ENCODE data around the gene CACNA2D3.
"Not testable (repeated sequence)": the region's sequence is repeated elsewhere in the genome, so short reads cannot be mapped to it uniquely, and the experiment has no call there.

The CACNA2D3 gene

DNA sequence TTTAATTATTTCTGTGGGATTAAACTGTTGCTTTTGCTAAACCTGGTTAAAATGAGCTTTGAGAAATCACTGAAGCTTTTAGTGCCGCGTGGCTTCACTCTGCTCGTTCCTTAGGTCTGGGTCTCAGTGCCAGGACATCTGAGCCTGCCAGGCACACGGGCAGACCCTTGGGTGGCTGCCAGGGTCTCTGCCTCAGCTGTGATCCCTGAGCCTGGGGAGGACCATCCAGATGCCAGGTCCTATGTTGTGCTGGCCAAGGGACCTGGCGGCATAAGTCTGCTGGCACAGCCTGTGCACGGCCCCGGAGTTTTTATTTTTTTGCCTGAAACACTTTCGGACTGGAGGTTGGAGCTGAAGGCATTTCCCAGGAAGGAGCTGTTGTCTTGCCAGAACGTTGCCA is 477.4 kb downstream of the CACNA2D3 start:
- DNase-seq, result no peak

DNA sequence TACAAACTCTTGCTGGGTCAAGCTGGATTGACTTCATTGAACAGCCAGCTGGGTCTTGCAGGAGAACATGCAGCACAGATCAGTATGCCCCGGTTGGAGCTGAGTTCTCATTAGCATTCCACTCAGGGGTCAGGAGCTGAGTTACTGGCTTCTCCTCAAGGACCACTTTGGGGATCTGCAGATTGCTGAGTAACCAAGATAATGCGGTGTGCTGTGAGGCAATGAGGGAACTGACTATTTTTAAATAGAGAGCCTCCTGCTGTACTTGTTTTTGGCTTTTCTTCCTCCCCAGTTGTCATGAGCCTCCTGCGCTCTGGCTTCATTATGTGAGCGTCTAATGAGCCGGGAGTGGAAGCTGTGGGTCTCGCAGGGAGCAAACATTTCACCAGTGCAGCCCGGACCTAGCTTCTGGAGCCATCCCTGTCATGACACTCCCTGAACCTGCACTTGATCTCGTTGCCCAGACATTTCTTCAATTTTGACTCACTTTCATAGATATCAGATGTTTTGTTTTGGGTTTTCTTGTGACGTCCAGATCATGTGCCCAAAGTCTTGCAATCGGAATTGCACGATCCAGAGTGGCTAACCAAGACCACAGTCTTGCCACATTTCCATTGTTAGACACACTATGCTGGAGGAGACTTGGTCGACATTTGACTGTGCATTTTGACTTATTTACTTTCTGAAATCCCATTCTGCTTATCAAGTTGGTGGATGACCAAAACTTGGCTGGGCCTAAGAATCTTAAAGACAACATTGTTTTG is 478.3 kb downstream of the CACNA2D3 start:
- no peak for DNase-seq

- DNase-seq, result no peak
These were observed 482.1 kb downstream of the CACNA2D3 start for GRCh38 chr3:54604495-54604894.

GRCh38 chr3:54608041-54608440 is 485.7 kb downstream of the CACNA2D3 start:
- no peak for DNase-seq

DNA sequence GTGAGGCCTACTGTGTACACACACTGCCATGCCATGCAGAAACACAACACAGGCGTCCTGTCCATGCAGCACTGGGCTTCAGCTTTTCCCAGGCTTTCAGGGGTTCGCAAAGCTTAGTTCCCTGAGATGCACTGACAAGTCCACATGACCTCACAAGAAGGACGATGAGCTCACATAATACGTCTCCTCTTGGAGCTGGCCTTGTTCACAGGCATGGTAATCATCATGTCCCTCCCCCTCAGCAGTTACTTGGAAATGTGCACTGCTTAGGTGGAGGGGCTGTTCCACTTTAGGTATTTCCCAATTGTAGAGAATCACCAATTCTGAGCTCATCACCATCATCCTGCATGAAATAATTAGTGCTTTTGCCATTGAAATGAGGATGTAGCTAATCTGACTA is 496.7 kb downstream of the CACNA2D3 start:
- no peak for DNase-seq

DNA sequence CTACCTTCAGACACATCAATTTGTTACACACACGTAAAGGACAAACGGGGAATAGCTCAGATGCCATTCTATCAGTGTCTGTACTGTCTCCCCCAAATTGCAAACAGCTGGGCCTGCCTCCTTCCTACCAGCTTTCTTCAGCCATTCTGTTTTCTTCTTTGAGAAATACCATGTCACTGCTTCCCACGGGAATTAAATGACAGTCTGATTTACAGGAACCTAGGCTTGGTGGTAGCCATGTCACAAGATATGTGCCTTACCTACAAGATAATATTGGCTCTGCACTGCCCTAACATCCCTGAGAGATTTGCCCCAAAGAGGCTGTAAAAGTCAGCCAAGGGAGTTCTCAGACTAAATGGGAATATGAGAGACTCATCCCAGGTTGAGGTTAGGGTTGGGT is 497.2 kb downstream of the CACNA2D3 start:
- no peak for DNase-seq

GRCh38 chr3:54621184-54621583 is 498.8 kb downstream of the CACNA2D3 start:
- DNase-seq, result peak; percentile 27

- no peak for DNase-seq
These were observed 500.3 kb downstream of the CACNA2D3 start for GRCh38 chr3:54622678-54623077.

DNA sequence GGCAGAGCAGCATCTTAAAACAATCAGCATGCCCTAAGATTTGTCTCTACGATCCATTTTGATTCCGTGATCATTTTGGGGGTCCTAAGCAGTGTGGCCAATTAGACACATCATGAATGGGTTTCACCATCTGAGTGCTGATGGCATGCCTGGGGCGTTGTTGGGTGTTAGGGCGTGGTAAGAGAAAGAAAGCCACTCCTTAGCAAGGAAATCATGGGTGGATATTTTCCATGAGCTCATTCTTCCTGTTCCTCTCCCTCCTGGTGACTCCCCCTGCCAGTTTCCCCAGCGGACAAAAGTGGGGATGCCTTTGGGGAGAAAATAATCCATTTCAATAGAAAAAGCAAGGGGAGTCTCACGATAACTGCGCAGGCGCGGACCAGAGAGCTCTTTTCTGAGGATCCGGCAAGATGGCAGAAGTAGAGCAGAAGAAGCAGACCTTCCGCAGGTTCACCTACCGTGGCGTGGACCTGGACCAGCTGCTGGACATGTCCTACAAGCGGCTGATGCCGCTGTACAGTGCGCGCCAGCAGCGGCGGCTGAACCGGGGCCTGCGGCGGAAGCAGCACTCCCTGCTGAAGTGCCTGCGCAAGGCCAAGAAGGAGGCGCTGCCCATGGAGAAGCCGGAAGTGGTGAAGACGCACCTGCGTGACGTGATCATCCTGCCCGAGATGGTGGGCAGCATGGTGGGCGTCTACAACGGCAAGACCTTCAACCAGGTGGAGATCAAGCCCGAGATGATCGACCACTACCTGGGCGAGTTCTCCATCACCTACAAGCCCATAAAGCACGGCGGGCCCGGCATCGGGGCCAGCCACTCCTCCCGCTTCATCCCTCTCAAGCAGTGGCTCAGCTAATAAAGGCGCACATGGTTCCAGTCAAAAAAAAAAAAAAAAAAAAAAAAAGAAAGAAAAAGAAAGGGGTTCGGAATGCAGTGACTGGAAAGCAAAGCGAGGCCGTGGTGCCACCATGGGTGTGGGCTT is 503.7 kb downstream of the CACNA2D3 start:
- no peak for DNase-seq

GRCh38 chr3:54628888-54629441 is 506.6 kb downstream of the CACNA2D3 start:
- no peak for DNase-seq

DNA sequence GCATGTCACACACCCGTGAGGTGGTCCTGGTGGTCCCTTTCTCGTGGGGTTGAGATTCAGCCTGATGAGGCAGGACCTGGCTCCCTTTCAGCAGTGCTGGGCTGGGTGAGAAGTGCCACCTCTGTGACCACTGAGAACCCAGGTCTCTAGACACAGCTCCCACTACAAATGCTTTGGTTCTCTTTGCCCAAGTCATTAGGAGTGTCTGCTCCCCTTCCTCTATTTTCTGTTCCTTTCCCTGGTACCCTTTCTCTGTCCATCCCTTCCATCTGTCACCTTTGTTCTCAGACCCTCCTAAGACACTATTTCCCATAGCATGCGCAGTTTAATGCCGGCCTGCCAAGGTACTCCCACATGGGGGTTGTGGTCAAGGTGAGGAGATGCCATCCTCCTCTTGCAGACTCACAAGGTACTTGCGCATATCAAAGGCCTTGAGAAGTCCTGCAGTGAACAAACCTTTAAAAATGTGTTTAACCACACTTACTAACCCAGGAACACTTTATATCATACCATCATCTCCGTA is 507.8 kb downstream of the CACNA2D3 start:
- no peak for DNase-seq

- DNase-seq, result not testable (repeated sequence)
These were observed 508.6 kb downstream of the CACNA2D3 start for GRCh38 chr3:54631001-54631400.

GRCh38 chr3:54631516-54632325 is 509.4 kb downstream of the CACNA2D3 start:
- no peak for DNase-seq

DNA sequence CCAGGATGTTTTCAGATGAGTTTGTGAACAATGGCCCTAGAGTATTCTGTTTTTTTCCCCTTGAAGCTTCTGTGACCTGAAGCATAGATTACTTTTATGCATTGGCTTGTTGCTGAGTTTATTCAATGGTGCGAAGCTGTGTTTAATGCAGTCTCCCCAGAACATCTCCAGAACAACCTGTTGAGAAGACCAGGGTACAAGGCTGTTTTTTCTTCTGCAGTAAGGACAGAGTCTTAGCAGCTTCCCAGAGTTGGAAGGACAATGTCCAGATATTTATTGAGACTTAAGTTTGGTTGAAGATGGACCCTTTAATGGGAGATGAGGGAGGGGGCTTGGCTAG is 509.9 kb downstream of the CACNA2D3 start:
- no peak for DNase-seq

DNA sequence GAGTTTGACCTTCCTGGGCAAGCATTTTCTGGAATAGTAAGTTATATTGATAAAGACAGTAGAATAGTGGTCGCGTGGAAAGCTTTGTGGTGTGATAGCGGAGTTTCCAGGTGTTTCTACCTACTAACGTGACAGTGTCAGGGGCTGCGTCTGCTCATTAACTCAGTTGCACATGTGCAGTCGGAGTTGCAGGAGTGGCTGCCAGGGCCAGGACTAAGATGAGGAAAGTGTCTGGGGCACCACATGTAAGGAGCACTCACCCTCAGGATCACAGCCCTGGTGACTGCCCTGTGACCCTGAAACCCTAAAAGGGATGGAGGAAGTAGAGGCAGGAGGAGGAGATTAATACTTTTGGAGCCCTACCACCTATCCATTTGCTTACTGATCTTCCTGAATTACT is 510.5 kb downstream of the CACNA2D3 start:
- DNase-seq, result no peak

DNA sequence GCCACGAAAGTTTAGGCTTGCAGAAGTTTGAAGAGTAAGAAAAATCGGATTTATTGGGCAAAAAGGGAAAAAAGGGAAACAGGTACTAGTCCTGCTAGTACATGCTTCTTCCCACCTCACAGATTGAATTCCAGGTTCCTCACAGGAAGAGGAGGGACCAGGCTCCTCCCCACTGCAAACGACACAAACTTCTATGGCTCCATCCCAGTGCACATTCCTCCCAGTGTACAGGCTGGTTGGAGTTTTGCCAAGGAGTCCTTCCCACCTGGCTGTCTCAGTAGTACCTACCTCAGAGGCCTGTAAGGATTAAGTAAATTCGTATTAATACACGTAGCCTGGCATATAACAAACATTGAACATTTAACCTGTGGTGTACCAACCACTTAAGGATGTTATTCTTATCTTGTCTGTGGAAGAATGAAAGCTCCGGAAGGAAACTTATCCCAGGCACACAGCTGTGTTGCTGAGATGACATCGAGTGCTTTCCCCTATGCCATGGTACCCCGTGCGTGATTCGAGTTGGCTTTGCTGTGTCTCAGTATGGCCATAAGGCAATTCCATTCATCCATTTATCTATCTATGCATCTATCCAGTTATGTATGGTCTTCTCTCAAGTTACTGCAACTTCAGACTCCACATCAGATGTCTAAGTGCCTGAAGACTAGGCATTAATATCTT is 511.2 kb downstream of the CACNA2D3 start:
- DNase-seq, result no peak

- DNase-seq, result no peak
These were observed 511.7 kb downstream of the CACNA2D3 start for GRCh38 chr3:54634122-54634469.

DNA sequence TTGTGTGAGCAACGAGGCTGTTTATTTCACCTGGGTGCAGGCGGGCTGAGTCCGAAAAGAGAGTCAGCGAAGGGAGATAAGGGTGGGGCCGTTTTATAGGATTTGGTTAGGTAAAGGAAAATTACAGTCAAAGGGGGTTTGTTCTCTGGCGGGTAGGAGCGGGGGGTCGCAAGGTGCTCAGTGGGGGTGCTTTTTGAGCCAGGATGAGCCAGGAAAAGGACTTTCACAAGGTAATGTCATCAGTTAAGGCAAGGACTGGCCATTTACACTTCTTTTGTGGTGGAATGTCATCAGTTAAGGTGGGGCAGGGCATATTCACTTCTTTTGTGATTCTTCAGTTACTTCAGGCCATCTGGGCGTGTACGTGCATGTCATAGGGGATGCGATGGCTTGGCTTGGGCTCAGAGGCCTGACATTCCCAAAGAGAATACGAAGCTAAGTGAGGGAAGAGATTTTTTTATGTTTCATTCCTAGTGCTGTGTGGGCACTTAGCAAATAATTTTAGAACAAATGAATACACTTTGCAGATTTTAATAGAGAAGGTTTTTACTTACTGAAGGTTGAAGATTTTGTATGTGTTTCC is 517.5 kb downstream of the CACNA2D3 start:
- DNase-seq, result not testable (repeated sequence)

DNA sequence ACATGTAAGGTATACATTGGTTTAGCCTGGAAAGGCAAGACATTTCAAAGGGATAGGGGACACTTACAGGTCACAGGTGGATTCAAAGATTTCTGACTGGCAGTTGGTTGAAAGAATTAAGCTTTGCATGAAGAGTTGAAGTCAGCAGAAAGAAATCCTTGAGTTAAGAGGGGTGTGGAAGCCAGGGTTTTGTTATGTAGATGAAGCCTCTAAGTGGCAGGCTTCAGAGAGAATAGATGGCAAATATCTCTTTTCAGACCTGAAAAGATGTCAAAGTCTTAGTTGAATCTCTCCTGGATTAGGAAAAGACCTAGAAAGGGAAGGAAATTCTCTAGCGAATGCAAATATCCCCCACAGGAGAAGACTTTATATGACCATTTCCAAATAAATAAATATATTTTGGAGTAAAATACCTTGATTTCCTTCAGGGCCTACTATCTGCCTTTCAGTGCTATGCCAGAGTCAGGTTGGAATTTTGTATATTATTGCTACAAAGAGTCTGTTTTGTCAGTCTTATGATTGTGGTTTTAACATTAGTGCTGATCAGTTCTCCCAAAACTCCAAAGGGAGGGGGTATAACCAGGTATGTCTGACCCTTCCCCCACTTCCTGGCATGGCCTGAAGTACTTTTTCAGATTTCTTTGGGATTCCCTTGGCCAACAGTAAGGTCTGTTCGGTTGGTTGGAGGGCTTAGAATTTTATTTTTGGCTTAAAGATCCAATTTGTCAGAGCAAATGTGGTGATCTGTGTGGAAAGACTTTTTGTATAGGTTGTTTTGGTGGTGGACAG is 519.1 kb downstream of the CACNA2D3 start:
- no peak for DNase-seq

- DNase-seq, result no peak
These were observed 519.8 kb downstream of the CACNA2D3 start for GRCh38 chr3:54642147-54642546.

DNA sequence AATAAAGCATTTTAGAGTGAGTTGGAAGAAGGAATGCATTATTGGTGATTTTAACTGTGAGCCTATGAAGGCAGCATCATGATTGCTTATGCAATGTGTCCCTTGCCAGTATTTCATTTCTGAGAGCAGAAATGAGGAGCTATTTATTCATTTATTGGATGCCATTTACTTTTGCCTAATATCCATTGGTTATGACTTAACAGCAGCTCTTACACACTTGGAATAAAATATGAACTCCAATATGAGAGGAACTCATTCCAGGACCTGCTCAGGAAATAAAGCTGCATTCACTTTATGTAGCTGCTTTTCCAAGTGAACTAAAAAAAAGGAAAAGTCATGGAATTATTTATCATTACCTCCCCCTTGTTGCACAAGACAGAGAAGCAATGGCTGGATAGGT is 525.4 kb downstream of the CACNA2D3 start:
- DNase-seq, result no peak
